NCI-H2081 treated with DMSO at 0.1 percent for 48 hours (cell line): ENCODE results near the gene CEP76.
"Not testable (repeated sequence)": the region's sequence is repeated elsewhere in the genome, so short reads cannot be mapped to it uniquely, and the experiment has no call there.

ENCODE experiments used
- DNase-seq: peaks from one replicate; lab custom pipeline; 2025; lab: John Stamatoyannopoulos, UW

The CEP76 gene

GRCh38 chr18:12703096-12703567 lies 609 bp upstream of the CEP76 start:
- DNase-seq, result no peak

- no peak for DNase-seq
Measured at GRCh38 chr18:12701161-12701560, 1.4 kb downstream of the CEP76 start.

GRCh38 chr18:12699747-12700146 lies 2.8 kb downstream of the CEP76 start:
- DNase-seq, result no peak

GRCh38 chr18:12694032-12694431 lies 8.5 kb downstream of the CEP76 start:
- no peak for DNase-seq

- no peak for DNase-seq
Measured at GRCh38 chr18:12692206-12692605, 10.3 kb downstream of the CEP76 start.

- DNase-seq, result no peak
Measured at GRCh38 chr18:12689256-12689850, 13.2 kb downstream of the CEP76 start.

- DNase-seq, result no peak
Measured at GRCh38 chr18:12686100-12686499, 16.4 kb downstream of the CEP76 start.

- DNase-seq, result no peak
Measured at GRCh38 chr18:12679183-12679786, 23.2 kb downstream of the CEP76 start.

- DNase-seq, result no peak
Measured at GRCh38 chr18:12668041-12668440, 34.5 kb downstream of the CEP76 start.

- no peak for DNase-seq
Measured at GRCh38 chr18:12659904-12660605, 42.5 kb downstream of the CEP76 start.

GRCh38 chr18:12658426-12659138 lies 43.9 kb downstream of the CEP76 start:
- no peak for DNase-seq

GRCh38 chr18:12657684-12658425 lies 44.7 kb downstream of the CEP76 start, which contains the start of gene SPIRE1:
Gene SPIRE1 (minus strand): TSS chr18:12658107. CDS start chr18:12657866, 241 bp downstream.
- no peak for DNase-seq

- no peak for DNase-seq
Measured at GRCh38 chr18:12656938-12657683, 45.4 kb downstream of the CEP76 start.

GRCh38 chr18:12656605-12656937 lies 46.0 kb downstream of the CEP76 start:
- no peak for DNase-seq

- DNase-seq, result no peak
Measured at GRCh38 chr18:12654971-12655370, 47.6 kb downstream of the CEP76 start.

- DNase-seq, result no peak
Measured at GRCh38 chr18:12652861-12653401, 49.6 kb downstream of the CEP76 start.

GRCh38 chr18:12651651-12652050 lies 50.9 kb downstream of the CEP76 start:
- no peak for DNase-seq

GRCh38 chr18:12647773-12648172 lies 54.8 kb downstream of the CEP76 start:
- DNase-seq, result no peak

- no peak for DNase-seq
Measured at GRCh38 chr18:12645751-12646203, 56.7 kb downstream of the CEP76 start.

- no peak for DNase-seq
Measured at GRCh38 chr18:12645254-12645653, 57.3 kb downstream of the CEP76 start.

GRCh38 chr18:12643756-12644155 lies 58.8 kb downstream of the CEP76 start:
- not testable (repeated sequence) for DNase-seq
